ENCODE measurements around the gene RPS3.

DNA sequence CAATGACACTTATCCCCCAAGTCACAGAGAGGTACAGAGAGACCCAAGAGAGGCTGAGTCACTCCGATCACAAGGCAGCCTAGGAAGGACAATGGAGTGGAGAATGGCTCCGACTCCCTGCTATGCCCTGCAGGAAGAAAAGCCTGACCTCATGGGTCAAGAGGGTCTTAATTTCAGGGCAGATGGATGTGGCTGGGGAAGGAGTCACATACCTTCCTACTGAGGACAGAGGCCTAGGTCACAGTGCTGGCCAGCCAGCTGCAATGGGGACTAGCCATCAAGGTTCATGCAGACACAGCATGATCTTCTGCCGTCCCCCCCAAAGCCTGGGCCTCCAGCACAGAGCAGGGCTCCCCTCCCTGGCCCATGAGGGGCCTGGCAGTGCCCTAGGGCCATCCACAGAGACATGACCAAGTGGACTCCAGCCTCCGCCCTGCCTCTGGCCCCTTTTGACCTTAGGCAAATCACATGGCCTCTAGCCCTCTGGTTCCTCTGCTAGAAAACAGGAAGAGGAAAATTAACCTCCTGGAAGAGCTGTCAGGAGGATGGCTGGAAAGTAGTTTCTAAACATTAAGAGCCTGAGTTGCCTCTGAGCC lies 49.7 kb upstream of the RPS3 start:
- TF ChIP-seq ZNF436 (CRISPR knock-in tag; IDR thresholded peaks at IDR 0.05) (no peak), BRCA1 (IDR thresholded peaks at IDR 0.05) (no peak), BRCA1 (CRISPR knock-in tag; IDR thresholded peaks at IDR 0.05) (no peak), ZNF23 (CRISPR knock-in tag; IDR thresholded peaks at IDR 0.05) (no peak), RBM15 (IDR thresholded peaks at IDR 0.05; ENCODE audit: insufficient read depth, low read length) (no peak), TCF7L2 (IDR thresholded peaks at IDR 0.05; ENCODE audit: low read depth, low read length) (no peak), ETV1 (tag; conservative IDR thresholded peaks at IDR 0.05; ENCODE audit: low read depth) (peak; percentile 54; the same call in 1 of the 2 replicates), EP300 (IDR thresholded peaks at IDR 0.05; ENCODE audit: low read length) (no peak), SAFB (IDR thresholded peaks at IDR 0.05; ENCODE audit: borderline replicate concordance, low read depth, low read length) (no peak), POLR2A (conservative IDR thresholded peaks at IDR 0.05) (no peak), ZNF347 (CRISPR knock-in tag; IDR thresholded peaks at IDR 0.05; ENCODE audit: low read depth) (no peak)
- TF ChIP-seq, protein P1, sequence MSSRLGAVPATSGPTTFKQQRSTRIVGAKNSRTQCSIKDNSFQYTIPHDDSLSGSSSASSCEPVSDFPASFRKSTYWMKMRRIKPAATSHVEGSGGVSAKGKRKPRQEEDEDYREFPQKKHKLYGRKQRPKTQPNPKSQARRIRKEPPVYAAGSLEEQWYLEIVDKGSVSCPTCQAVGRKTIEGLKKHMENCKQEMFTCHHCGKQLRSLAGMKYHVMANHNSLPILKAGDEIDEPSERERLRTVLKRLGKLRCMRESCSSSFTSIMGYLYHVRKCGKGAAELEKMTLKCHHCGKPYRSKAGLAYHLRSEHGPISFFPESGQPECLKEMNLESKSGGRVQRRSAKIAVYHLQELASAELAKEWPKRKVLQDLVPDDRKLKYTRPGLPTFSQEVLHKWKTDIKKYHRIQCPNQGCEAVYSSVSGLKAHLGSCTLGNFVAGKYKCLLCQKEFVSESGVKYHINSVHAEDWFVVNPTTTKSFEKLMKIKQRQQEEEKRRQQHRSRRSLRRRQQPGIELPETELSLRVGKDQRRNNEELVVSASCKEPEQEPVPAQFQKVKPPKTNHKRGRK (tag; IDR thresholded peaks at IDR 0.05): no peak
- TF ChIP-seq, protein P2, sequence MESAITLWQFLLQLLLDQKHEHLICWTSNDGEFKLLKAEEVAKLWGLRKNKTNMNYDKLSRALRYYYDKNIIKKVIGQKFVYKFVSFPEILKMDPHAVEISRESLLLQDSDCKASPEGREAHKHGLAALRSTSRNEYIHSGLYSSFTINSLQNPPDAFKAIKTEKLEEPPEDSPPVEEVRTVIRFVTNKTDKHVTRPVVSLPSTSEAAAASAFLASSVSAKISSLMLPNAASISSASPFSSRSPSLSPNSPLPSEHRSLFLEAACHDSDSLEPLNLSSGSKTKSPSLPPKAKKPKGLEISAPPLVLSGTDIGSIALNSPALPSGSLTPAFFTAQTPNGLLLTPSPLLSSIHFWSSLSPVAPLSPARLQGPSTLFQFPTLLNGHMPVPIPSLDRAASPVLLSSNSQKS (CRISPR knock-in tag; IDR thresholded peaks at IDR 0.05): no peak
- TF ChIP-seq, protein P3, sequence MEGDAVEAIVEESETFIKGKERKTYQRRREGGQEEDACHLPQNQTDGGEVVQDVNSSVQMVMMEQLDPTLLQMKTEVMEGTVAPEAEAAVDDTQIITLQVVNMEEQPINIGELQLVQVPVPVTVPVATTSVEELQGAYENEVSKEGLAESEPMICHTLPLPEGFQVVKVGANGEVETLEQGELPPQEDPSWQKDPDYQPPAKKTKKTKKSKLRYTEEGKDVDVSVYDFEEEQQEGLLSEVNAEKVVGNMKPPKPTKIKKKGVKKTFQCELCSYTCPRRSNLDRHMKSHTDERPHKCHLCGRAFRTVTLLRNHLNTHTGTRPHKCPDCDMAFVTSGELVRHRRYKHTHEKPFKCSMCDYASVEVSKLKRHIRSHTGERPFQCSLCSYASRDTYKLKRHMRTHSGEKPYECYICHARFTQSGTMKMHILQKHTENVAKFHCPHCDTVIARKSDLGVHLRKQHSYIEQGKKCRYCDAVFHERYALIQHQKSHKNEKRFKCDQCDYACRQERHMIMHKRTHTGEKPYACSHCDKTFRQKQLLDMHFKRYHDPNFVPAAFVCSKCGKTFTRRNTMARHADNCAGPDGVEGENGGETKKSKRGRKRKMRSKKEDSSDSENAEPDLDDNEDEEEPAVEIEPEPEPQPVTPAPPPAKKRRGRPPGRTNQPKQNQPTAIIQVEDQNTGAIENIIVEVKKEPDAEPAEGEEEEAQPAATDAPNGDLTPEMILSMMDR (IDR thresholded peaks at IDR 0.05 in 2 of 3, conservative IDR thresholded peaks at IDR 0.05 in 1 of 3; ENCODE audit: insufficient read depth in 2 of 3, low read depth in 1 of 3, low read length in 3 of 3): no peak
- TF ChIP-seq, protein P4, sequence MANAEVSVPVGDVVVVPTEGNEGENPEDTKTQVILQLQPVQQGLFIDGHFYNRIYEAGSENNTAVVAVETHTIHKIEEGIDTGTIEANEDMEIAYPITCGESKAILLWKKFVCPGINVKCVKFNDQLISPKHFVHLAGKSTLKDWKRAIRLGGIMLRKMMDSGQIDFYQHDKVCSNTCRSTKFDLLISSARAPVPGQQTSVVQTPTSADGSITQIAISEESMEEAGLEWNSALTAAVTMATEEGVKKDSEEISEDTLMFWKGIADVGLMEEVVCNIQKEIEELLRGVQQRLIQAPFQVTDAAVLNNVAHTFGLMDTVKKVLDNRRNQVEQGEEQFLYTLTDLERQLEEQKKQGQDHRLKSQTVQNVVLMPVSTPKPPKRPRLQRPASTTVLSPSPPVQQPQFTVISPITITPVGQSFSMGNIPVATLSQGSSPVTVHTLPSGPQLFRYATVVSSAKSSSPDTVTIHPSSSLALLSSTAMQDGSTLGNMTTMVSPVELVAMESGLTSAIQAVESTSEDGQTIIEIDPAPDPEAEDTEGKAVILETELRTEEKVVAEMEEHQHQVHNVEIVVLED (CRISPR knock-in tag; IDR thresholded peaks at IDR 0.05): no peak

Data from K562 (cell line).